GM10266 (cell line): ENCODE measurements around the gene TMEM231.
"Not testable (repeated sequence)": the region's sequence is repeated elsewhere in the genome, so short reads cannot be mapped to it uniquely, and the experiment has no call there.

Source experiments
- DNase-seq: peaks from one replicate; pipeline ENCODE4 v3.0.0; 2012; ENCODE audit errors: extremely low spot score
- TF ChIP-seq, protein P1 (sequence below): IDR thresholded peaks from 2 replicates; pipeline ENCODE4 v1.5.1; 2012; ENCODE audit warnings: mild to moderate bottlenecking, low read depth; ENCODE audit not compliant: control insufficient read depth, insufficient read depth; ENCODE audit errors: missing control alignments

TMEM231 gene, protein sequence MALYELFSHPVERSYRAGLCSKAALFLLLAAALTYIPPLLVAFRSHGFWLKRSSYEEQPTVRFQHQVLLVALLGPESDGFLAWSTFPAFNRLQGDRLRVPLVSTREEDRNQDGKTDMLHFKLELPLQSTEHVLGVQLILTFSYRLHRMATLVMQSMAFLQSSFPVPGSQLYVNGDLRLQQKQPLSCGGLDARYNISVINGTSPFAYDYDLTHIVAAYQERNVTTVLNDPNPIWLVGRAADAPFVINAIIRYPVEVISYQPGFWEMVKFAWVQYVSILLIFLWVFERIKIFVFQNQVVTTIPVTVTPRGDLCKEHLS

DNA sequence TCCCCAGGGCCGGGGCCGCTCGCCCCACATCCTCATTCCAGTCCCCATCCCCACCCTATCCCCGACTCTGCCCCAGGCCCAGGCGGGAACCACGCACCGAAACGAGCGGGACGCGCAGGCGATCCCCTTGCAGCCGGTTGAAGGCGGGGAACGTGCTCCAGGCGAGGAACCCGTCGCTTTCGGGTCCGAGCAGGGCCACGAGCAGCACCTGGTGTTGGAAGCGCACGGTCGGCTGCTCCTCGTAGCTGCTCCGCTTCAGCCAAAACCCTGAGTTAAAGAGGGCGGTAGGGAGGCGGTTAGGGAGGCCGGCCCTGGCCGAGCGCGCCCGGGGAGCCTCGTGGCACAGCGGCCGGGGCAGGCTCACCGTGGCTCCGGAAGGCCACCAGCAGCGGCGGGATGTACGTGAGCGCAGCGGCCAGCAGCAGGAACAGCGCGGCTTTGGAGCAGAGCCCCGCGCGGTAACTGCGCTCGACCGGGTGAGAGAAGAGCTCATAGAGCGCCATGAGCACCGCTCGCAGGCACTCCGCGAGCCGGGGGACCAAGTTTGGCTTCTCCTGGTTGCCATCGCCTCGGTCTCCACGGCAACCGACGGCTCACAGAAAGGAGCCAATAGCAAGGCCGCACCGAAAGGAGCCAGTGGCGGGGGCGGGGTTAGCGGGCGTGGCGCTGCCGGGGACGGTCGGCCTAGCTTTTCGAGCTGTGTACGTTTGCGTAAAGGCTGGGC, at the start of gene TMEM231:
TSS of gene TMEM231 (minus strand) at position 546 of the 724 bp plus-strand sequence. CDS start at position 503, 43 bp downstream.
- peak; percentile 96 for DNase-seq
- TF ChIP-seq, protein P1, sequence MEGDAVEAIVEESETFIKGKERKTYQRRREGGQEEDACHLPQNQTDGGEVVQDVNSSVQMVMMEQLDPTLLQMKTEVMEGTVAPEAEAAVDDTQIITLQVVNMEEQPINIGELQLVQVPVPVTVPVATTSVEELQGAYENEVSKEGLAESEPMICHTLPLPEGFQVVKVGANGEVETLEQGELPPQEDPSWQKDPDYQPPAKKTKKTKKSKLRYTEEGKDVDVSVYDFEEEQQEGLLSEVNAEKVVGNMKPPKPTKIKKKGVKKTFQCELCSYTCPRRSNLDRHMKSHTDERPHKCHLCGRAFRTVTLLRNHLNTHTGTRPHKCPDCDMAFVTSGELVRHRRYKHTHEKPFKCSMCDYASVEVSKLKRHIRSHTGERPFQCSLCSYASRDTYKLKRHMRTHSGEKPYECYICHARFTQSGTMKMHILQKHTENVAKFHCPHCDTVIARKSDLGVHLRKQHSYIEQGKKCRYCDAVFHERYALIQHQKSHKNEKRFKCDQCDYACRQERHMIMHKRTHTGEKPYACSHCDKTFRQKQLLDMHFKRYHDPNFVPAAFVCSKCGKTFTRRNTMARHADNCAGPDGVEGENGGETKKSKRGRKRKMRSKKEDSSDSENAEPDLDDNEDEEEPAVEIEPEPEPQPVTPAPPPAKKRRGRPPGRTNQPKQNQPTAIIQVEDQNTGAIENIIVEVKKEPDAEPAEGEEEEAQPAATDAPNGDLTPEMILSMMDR = no peak

DNA sequence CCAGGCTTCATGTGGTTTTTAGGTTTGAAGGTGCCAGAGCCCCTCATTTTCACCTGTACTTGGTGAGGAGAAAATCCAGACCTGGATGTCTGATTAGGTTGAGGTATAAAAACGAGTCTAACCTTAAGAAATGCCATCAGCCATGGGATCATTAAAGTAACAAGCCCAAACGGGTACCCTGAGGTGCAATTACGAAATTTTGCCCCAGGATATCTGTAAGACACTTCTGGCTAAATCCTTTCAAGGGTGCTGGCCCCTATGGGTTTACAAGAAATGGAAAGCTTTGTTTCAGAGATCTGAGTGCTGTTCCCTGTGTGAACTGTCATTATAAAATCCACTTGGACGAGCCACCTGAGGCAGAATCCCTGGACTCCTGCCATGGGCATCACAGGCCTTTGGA, 47.2 kb upstream of the TMEM231 start:
- TF ChIP-seq, protein P1 = no peak
- no peak for DNase-seq

DNA sequence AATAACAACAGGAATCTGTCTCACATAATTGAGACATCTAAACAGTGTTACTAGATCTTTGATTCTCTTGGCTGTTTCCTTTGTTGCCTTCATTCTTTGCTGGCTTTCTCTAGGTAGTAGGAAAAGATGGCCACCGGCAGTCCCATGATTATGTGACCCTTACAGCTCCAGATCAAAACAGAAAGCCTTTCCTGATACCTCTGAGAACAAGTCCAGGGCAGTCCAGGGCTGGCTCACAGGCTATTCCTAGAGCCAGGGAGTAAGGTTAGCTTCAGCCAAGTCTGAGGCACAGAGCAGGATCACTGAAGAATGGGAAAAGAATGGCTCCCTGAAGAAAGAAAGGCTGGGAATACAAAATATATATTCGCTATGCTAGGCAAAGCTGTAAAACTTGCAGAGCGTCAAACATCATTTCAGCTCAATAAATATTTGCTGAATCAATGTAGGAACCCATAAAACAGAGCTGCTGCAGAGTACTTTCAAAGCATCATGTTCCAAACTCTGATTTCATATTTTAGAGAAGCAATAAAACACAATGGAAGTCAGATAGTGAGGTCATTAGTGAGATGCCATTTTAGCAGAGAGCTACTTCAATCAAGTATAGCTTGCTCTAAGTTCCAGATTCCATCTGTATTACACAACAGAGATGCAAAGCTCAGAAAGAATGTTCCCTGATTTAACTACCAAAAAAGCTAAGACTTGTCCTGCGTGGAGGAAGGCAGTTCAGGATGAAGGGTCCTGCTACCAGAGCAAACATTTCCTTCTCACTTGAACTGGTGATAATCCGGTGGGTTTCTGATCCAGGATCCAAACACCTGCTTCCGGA, 43.6 kb upstream of the TMEM231 start:
- TF ChIP-seq, protein P1 = no peak
- no peak for DNase-seq

DNA sequence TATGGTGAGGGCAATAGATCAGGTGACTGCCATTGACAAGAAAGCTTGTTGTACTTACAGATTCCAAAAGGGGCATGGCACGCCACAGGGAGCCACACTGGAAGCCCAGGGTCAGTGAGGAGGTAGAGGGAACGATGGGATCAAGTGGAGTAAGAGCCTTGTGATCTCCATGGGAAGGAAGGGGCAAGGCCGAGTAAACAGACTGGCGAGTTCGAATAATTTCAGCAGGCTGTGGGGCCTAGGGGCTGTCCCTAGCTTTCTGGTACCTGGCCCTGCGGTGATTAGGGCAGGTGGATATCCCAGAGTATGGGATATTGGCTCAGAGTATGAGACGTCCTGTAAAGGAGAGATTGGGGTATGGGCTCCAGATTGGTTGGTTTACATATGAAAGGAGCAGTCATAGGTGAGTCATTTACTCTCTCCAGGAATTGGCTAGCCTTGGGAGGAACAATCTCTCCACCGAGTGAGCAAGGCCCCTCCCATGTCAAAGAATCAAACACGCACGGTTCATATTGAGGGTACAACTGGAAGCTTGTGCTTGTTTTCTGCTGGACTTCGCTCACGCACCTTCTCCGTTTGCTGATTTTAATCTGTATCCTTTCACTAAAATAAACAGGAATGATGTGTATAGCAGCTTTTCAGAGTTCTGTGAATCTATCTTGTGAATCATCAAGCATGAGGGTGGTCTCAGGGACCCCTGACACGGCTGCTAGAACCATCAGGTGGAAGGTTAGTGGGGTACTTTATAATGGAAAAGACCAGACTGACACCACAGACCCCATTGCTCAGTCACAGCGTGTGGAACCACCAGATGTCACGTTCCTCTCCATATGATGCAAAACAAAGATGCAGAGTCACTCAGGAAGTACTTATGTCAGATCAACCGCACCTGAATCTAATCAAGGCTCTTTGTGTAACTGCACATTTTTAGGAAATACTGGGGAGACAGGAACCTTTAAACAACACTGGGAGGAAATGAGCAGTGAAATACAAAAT, 38.1 kb upstream of the TMEM231 start:
- DNase-seq = no peak
- TF ChIP-seq, protein P1 = no peak

DNA sequence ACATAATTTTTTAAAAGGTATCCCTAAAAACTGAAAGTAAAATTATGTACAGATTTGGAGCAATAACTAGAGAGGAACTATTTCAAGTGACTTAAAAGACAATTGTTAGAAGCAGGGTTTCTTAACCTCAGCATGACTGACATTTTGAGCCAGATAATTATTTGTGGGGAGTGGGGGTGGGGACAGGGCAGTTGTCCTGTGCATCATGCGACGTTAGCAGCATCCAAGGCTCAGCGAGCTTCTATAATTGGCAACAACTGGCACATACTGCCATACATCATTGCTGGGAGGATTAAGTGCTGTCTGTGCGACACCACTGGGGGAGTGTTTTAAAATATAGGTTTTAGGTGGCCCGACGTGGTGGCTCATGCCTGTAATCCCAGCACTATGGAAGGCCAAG, 37.3 kb upstream of the TMEM231 start:
- TF ChIP-seq, protein P1 = no peak
- no peak for DNase-seq

DNA sequence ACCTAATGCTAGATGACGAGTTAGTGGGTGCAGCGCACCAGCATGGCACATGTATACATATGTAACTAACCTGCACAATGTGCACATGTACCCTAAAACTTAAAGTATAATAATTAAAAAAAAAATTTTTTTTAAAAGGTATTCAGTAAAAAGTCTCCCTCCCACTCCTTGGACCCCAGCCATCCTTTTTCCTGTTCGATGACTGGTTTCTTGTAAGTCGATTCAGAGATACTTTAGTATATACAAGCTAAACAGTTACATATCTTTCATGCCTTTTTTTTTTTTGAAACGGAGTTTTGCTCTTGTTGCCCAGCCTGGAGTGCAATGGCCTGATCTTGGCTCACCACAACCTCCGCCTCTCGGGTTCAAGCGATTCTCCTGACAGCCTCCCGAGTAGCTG, 35.9 kb upstream of the TMEM231 start:
- not testable (repeated sequence) for DNase-seq
